K562 (cell line): ENCODE results near the gene DNAL4. TPM values are rescaled to one million over a fixed set of nuclear protein-coding genes. Genes with fewer than 3 reads are reported as not detected.

Experiments
- FOXO4 ChIP-seq: fragments of 450-650 bp; formaldehyde crosslinking; IDR thresholded peaks from 2 replicates; pipeline ENCODE4 v1.4.0; 2020; ENCODE audit warnings: mild to moderate bottlenecking, moderate library complexity
- GATAD2B ChIP-seq: fragments of 450-650 bp; IDR thresholded peaks from 2 replicates; pipeline ENCODE4 v1.6.1; 2017; ENCODE audit warnings: mild to moderate bottlenecking, borderline replicate concordance
- GMEB1 ChIP-seq: fragments of 250-450 bp; sonication (Bioruptor Pico); IDR thresholded peaks from 2 replicates; pipeline ENCODE4 v1.4.0; 2020; ENCODE audit warnings: mild to moderate bottlenecking
- MYNN ChIP-seq, 2 experiments: sonication (generic); formaldehyde crosslinking in 1 of 2; IDR thresholded peaks; 2 replicates each; pipeline versions ENCODE4 v1.5.0 to v1.6.1; 2016 to 2020; ENCODE audit warnings: antibody characterized with exemption in 1 of 2, missing genetic modification reagents in 1 of 2
- RERE ChIP-seq: sonication (generic); formaldehyde crosslinking; IDR thresholded peaks from 2 replicates; pipeline ENCODE4 v1.8.0; 2023; ENCODE audit warnings: missing genetic modification reagents, mild to moderate bottlenecking, borderline replicate concordance
- RFX5 ChIP-seq: IDR thresholded peaks from 2 replicates; pipeline ENCODE4 v1.6.1; 2011; ENCODE audit warnings: low read depth, mild to moderate bottlenecking, improper control_type of control experiment, low read length
- RREB1 ChIP-seq: fragments of 250-450 bp; sonication (Bioruptor Pico); IDR thresholded peaks from 2 replicates; pipeline ENCODE4 v1.4.0; 2020
- SMAD3 ChIP-seq: fragments of 450-650 bp; formaldehyde crosslinking; conservative IDR thresholded peaks from 2 replicates; pipeline ENCODE4 v1.4.0; 2020; ENCODE audit warnings: mild to moderate bottlenecking
- SMARCA5 ChIP-seq: fragments of 450-650 bp; IDR thresholded peaks from 2 replicates; pipeline ENCODE4 v1.6.1; 2016
- TAF1 ChIP-seq: IDR thresholded peaks from 2 replicates; pipeline ENCODE4 v1.6.1; 2011; ENCODE audit warnings: mild to moderate bottlenecking, low read length, moderate library complexity; ENCODE audit not compliant: insufficient read depth, control insufficient read depth, severe bottlenecking; ENCODE audit errors: extremely low read depth
- ZC3H8 ChIP-seq: fragments of 450-650 bp; IDR thresholded peaks from 2 replicates; pipeline ENCODE4 v1.6.1; 2017
- ZFP36 ChIP-seq: fragments of 150-350 bp; IDR thresholded peaks from 2 replicates; pipeline ENCODE4 v1.6.1; 2018; ENCODE audit warnings: low read length, low read depth; ENCODE audit not compliant: partially characterized antibody
- polyA plus RNA-seq, 8 experiments: library from polyadenylated mRNA; depleted of rRNA in 4 of 8; stranded (reverse) in 5 of 8; unstranded in 3 of 8; fragments of >200 nt; fragmentation: Nextera tagmentation in 2 of 8; fragmentation: Illumina TruSeq in 1 of 8; extraction: Ambion mirVana in 2 of 8; extraction: Trizol in 1 of 8; gene quantifications; 2 replicates each; pipeline versions ENCODE4 v1.2.1 to v1.2.3, GENCODE V29; 2011 to 2014; ENCODE audit warnings: inconsistent platforms in 1 of 8, missing spikeins in 1 of 8
- total RNA-seq, 7 experiments: library from RNA; depleted of rRNA in 6 of 7; stranded (reverse); fragments of >200 nt in 6 of 7; fragmentation: Illumina TruSeq in 2 of 7; extraction: Trizol in 2 of 7; gene quantifications; 2 replicates each; pipeline versions ENCODE4 v1.2.1 to v1.2.3, GENCODE V29; 2011 to 2021; ENCODE audit warnings: low replicate concordance in 1 of 7

The DNAL4 gene
- total and polyA plus RNA-seq, 9 of the 15 experiments (the other 6 are each of a cell fraction or from before 2014, with no cell fraction given): 0.20 to 9.4 (median 5.2) TPM

- TF ChIP-seq RERE (no peak), FOXO4 (CRISPR knock-in tag) (no peak), GMEB1 (CRISPR knock-in tag) (no peak), MYNN (IDR thresholded peaks at IDR 0.05) (peak; percentile 29; the same call in 1 of the 2 replicates), MYNN (CRISPR knock-in tag; IDR thresholded peaks at IDR 0.05) (no peak), GATAD2B (peak; percentile 96), RREB1 (no peak), SMAD3 (CRISPR knock-in tag) (no peak), ZFP36 (peak; percentile 53), TAF1 (peak; percentile 38), ZC3H8 (no peak), SMARCA5 (0 out of 2 replicates have a peak, but pooled peaks have one; percentile 41), RFX5 (no peak)
Measured at GRCh38 chr22:38755155-38755910, 38.6 kb downstream of the DNAL4 start (continued).
